GM18858 (cell line): ENCODE data around the gene TRAF1.

ENCODE experiments used
- ATAC-seq: cut with Tn5 transposase; IDR thresholded peaks from one replicate; pipeline ENCODE4 v1.9.1; 2021; ENCODE audit not compliant: unreplicated experiment

TRAF1 gene

GRCh38 chr9:120911295-120911837, 15.2 kb downstream of the TRAF1 start:
- ATAC-seq = no peak

GRCh38 chr9:120910643-120911042, 16.0 kb downstream of the TRAF1 start:
- no peak for ATAC-seq

- ATAC-seq = no peak
Measured at GRCh38 chr9:120909904-120910303, 16.7 kb downstream of the TRAF1 start.

- no peak for ATAC-seq
Measured at GRCh38 chr9:120905315-120906164, 21.1 kb downstream of the TRAF1 start.

- ATAC-seq = no peak
Measured at GRCh38 chr9:120904978-120905301, 21.7 kb downstream of the TRAF1 start.

- ATAC-seq = no peak
Measured at GRCh38 chr9:120904061-120904977, 22.3 kb downstream of the TRAF1 start.

GRCh38 chr9:120902569-120903535, 23.7 kb downstream of the TRAF1 start:
- ATAC-seq = no peak

- no peak for ATAC-seq
Measured at GRCh38 chr9:120901755-120902568, 24.6 kb downstream of the TRAF1 start.

GRCh38 chr9:120900824-120901223, 25.8 kb downstream of the TRAF1 start:
- no peak for ATAC-seq

- ATAC-seq = no peak
Measured at GRCh38 chr9:120899490-120900068, 27.0 kb downstream of the TRAF1 start.

- no peak for ATAC-seq
Measured at GRCh38 chr9:120898396-120898795, 28.2 kb downstream of the TRAF1 start.

- no peak for ATAC-seq
Measured at GRCh38 chr9:120895951-120896350, 30.6 kb downstream of the TRAF1 start.

GRCh38 chr9:120894321-120895148, 32.1 kb downstream of the TRAF1 start:
- no peak for ATAC-seq

- peak; percentile 23 for ATAC-seq
Measured at GRCh38 chr9:120893611-120894307, 32.8 kb downstream of the TRAF1 start.

- peak; percentile 51 for ATAC-seq
Measured at GRCh38 chr9:120892748-120893610, 33.6 kb downstream of the TRAF1 start.

GRCh38 chr9:120891884-120892747, 34.5 kb downstream of the TRAF1 start:
- ATAC-seq = peak; percentile 26
